IMR-90 (cell line): ENCODE measurements around the gene ADAMTS14. TPM values are rescaled to one million over a fixed set of nuclear protein-coding genes. Genes with fewer than 3 reads are reported as not detected.

Experiments used
- ATAC-seq: fragments of 200-7000 bp; cut with Tn5 transposase; 2 replicates; pipeline ENCODE4 v1.9.1; 2020; ENCODE audit warnings: low read depth, mild to moderate bottlenecking, moderate library complexity
- BruUV-seq: library from RNA; stranded (reverse); fragments of 400-500 nt; replicated peaks from 2 replicates; lab custom pipeline; 2021; lab: Mats Ljungman, UMichigan
- CTCF ChIA-PET: fragments of 300-600 bp; formaldehyde crosslinking; extraction: SDS; loops from one replicate; lab custom pipeline; 2021; ENCODE audit warnings: antibody characterized with exemption; lab: Yijun Ruan, JAX
- POLR2A ChIA-PET: fragments of 300-600 bp; sonication (Branson Sonifier 250); formaldehyde crosslinking; loops from one replicate; lab custom pipeline; 2022; ENCODE audit warnings: antibody characterized with exemption; ENCODE audit not compliant: unreplicated experiment; lab: Charles Lee
- DNase-seq: peaks from one replicate; pipeline ENCODE4 v3.0.0; 2013
- H2AFZ ChIP-seq: replicated peaks from 2 replicates; pipeline ENCODE3; 2013; ENCODE audit warnings: low read length, mild to moderate bottlenecking; ENCODE audit not compliant: poor library complexity
- H2AK5ac ChIP-seq: 2 replicates; pipeline ENCODE4 v1.6.1; 2013; ENCODE audit warnings: low read depth, low read length, inconsistent platforms
- H2AK9ac ChIP-seq: replicated peaks from 2 replicates; pipeline ENCODE3; 2013; ENCODE audit warnings: mild to moderate bottlenecking, low read depth, low read length, moderate library complexity; ENCODE audit not compliant: poor library complexity
- H2BK120ac ChIP-seq: 2 replicates; pipeline ENCODE4 v1.6.1; 2013; ENCODE audit warnings: low read depth, low read length, inconsistent platforms
- H2BK15ac ChIP-seq: 3 replicates; pipeline ENCODE4 v1.6.1; 2013; ENCODE audit warnings: low read depth, low read length, inconsistent platforms
- H2BK20ac ChIP-seq: 2 replicates; pipeline ENCODE4 v1.6.1; 2013; ENCODE audit warnings: low read depth, mild to moderate bottlenecking, inconsistent platforms, low read length, moderate library complexity
- H2BK5ac ChIP-seq: 2 replicates; pipeline ENCODE4 v1.6.1; 2013; ENCODE audit warnings: mild to moderate bottlenecking, low read depth, low read length, inconsistent platforms; ENCODE audit not compliant: poor library complexity, severe bottlenecking
- H3K14ac ChIP-seq: replicated peaks from 2 replicates; pipeline ENCODE4 v1.6.1; 2013; ENCODE audit warnings: low read depth, low read length, inconsistent platforms
- H3K18ac ChIP-seq: 2 replicates; pipeline ENCODE4 v1.6.1; 2013; ENCODE audit warnings: low read depth, low read length, control low read depth
- H3K23ac ChIP-seq: 2 replicates; pipeline ENCODE4 v1.6.1; 2013; ENCODE audit warnings: low read depth, low read length, inconsistent platforms
- H3K27ac ChIP-seq: 2 replicates; pipeline ENCODE4 v1.5.1; 2013; ENCODE audit warnings: mild to moderate bottlenecking, control low read depth, low read length; ENCODE audit not compliant: insufficient read depth
- H3K27me3 ChIP-seq: 2 replicates; pipeline ENCODE4 v1.6.1; 2013; ENCODE audit warnings: low read length; ENCODE audit not compliant: control insufficient read depth, insufficient read depth
- H3K36me3 ChIP-seq: 2 replicates; pipeline ENCODE4 v1.6.1; 2013; ENCODE audit warnings: low read length, mixed read lengths; ENCODE audit not compliant: control insufficient read depth, insufficient read depth
- H3K4ac ChIP-seq: 2 replicates; pipeline ENCODE4 v1.6.1; 2013; ENCODE audit warnings: low read depth, low read length, inconsistent platforms
- H3K4me1 ChIP-seq: 2 replicates; pipeline ENCODE4 v1.6.1; 2013; ENCODE audit warnings: low read length, mixed read lengths; ENCODE audit not compliant: control insufficient read depth, insufficient read depth
- H3K4me2 ChIP-seq: 2 replicates; pipeline ENCODE4 v1.6.1; 2013; ENCODE audit warnings: low read depth, mild to moderate bottlenecking, control low read depth, low read length, moderate library complexity
- H3K4me3 ChIP-seq: 2 replicates; pipeline ENCODE4 v1.5.1; 2013; ENCODE audit warnings: low read depth, mild to moderate bottlenecking, control low read depth, low read length, moderate library complexity; ENCODE audit not compliant: insufficient read depth
- H3K56ac ChIP-seq: 2 replicates; pipeline ENCODE4 v1.6.1; 2013; ENCODE audit warnings: low read length, inconsistent platforms; ENCODE audit not compliant: insufficient read depth; ENCODE audit errors: extremely low read depth
- H3K79me1 ChIP-seq, 2 experiments: 2 replicates each; pipeline ENCODE4 v1.6.1; 2013; ENCODE audit warnings: low read length in 2 of 2, inconsistent platforms in 1 of 2, low read depth in 1 of 2
- H3K9ac ChIP-seq: 2 replicates; pipeline ENCODE4 v1.6.1; 2013; ENCODE audit warnings: low read depth, low read length, control low read depth
- H3K9me1 ChIP-seq: 2 replicates; pipeline ENCODE4 v1.6.1; 2013; ENCODE audit warnings: low read length, inconsistent platforms; ENCODE audit not compliant: insufficient read depth
- H3K9me3 ChIP-seq: 2 replicates; pipeline ENCODE4 v1.6.1; 2013; ENCODE audit warnings: low read length; ENCODE audit not compliant: control insufficient read depth, insufficient read depth
- H4K20me1 ChIP-seq: 2 replicates; pipeline ENCODE4 v1.6.1; 2013; ENCODE audit warnings: low read length, inconsistent platforms; ENCODE audit not compliant: insufficient read depth
- H4K5ac ChIP-seq: 2 replicates; pipeline ENCODE4 v1.6.1; 2013; ENCODE audit warnings: mild to moderate bottlenecking, low read depth, low read length, control low read depth
- H4K8ac ChIP-seq, 2 experiments: 2 replicates each; pipeline ENCODE4 v1.6.1; 2013; ENCODE audit warnings: low read depth in 2 of 2, low read length in 2 of 2, control low read depth in 1 of 2, inconsistent platforms in 1 of 2
- H4K91ac ChIP-seq: 2 replicates; pipeline ENCODE4 v1.6.1; 2013; ENCODE audit warnings: low read depth, low read length, inconsistent platforms; ENCODE audit not compliant: insufficient read depth
- BHLHE40 ChIP-seq: fragments of 150-350 bp; IDR thresholded peaks from 2 replicates; pipeline ENCODE4 v1.6.1; 2016; ENCODE audit warnings: mild to moderate bottlenecking, low read depth, low read length
- CEBPB ChIP-seq: IDR thresholded peaks from 2 replicates; pipeline ENCODE4 v1.6.1; 2012; ENCODE audit warnings: low read depth, low read length, improper control_type of control experiment
- CHD1 ChIP-seq: IDR thresholded peaks from 2 replicates; pipeline ENCODE4 v1.6.1; 2012; ENCODE audit warnings: low read depth, low read length, improper control_type of control experiment
- MAFK ChIP-seq: IDR thresholded peaks from 2 replicates; pipeline ENCODE4 v1.6.1; 2012; ENCODE audit warnings: low read depth, low read length, improper control_type of control experiment
- MAZ ChIP-seq: IDR thresholded peaks from 2 replicates; pipeline ENCODE4 v1.6.1; 2012; ENCODE audit warnings: low read depth, mild to moderate bottlenecking, low read length, improper control_type of control experiment, moderate library complexity, borderline replicate concordance
- MXI1 ChIP-seq: IDR thresholded peaks from 2 replicates; pipeline ENCODE4 v1.6.1; 2012; ENCODE audit warnings: low read depth, mild to moderate bottlenecking, low read length, moderate library complexity, borderline replicate concordance
- NFE2L2 ChIP-seq: fragments of 150-350 bp; IDR thresholded peaks from 2 replicates; pipeline ENCODE4 v1.6.1; 2016; ENCODE audit warnings: low read depth, mild to moderate bottlenecking, low read length
- POLR2A ChIP-seq: IDR thresholded peaks from 2 replicates; pipeline ENCODE4 v1.6.1; 2012; ENCODE audit warnings: mild to moderate bottlenecking, low read depth, low read length
- RAD21 ChIP-seq: IDR thresholded peaks from 2 replicates; pipeline ENCODE4 v1.6.1; 2012; ENCODE audit warnings: low read length, improper control_type of control experiment
- RCOR1 ChIP-seq: IDR thresholded peaks from 2 replicates; pipeline ENCODE4 v1.6.1; 2012; ENCODE audit warnings: mild to moderate bottlenecking, low read length, improper control_type of control experiment; ENCODE audit not compliant: insufficient replicate concordance
- RFX5 ChIP-seq: IDR thresholded peaks from 2 replicates; pipeline ENCODE4 v1.8.0; 2012; ENCODE audit warnings: low read depth, mild to moderate bottlenecking, low read length, moderate library complexity
- SMC3 ChIP-seq: fragments of 150-350 bp; IDR thresholded peaks from 2 replicates; pipeline ENCODE4 v1.6.1; 2016; ENCODE audit warnings: low read depth, mild to moderate bottlenecking, antibody characterized with exemption, low read length, moderate library complexity
- WGBS, 2 experiments: methylation state at CpG; one replicate each; pipeline versions ENCODE4 v1.1.5 to v1.1.7; 2013; ENCODE audit warnings: missing lambda C conversion rate in 2 of 2; ENCODE audit not compliant: insufficient read length in 1 of 2; ENCODE audit errors: extremely low coverage in 2 of 2; 5-methylcytosine and 5-hydroxymethylcytosine counted together
- dilution Hi-C: fragments of 300-500 bp; cut with HindIII; formaldehyde crosslinking; loops from one replicate; pipeline ENCODE4 v1.14.3; 2018; ENCODE audit warnings: low sequenced_read_pairs; ENCODE audit not compliant: unreplicated experiment
- in situ Hi-C: fragments of 300-500 bp; cut with MboI; formaldehyde crosslinking; loops from 3 replicates; pipeline ENCODE4 v1.14.3; 2019; ENCODE audit warnings: low sequenced_read_pairs, inconsistent platforms, mixed read lengths
- intact Hi-C: fragments of 100-400 bp; cut with micrococcal nuclease; formaldehyde crosslinking; loops from 2 replicates; pipeline ENCODE4 v1.10.0; 2022
- polyA plus RNA-seq, 3 experiments: library from polyadenylated mRNA; depleted of rRNA; stranded (reverse); fragments of >200 nt; gene quantifications; 2 replicates each; pipeline ENCODE4 v1.2.3, GENCODE V29; 2012; ENCODE audit warnings: low replicate concordance in 1 of 3
- total RNA-seq: library from RNA; depleted of rRNA; stranded (reverse); fragments of >200 nt; gene quantifications from 2 replicates; pipeline ENCODE4 v1.2.3, GENCODE V29; 2012
- TF ChIP-seq, protein P1 (sequence below): conservative IDR thresholded peaks from 2 replicates; pipeline ENCODE4 v1.5.1; 2012; ENCODE audit warnings: mild to moderate bottlenecking, low read depth, low read length, improper control_type of control experiment
- TF ChIP-seq, protein P2 (sequence below): fragments of 150-350 bp; IDR thresholded peaks from 2 replicates; pipeline ENCODE4 v1.6.1; 2017; ENCODE audit warnings: mild to moderate bottlenecking, antibody characterized with exemption, low read length, low read depth
- TF ChIP-seq, protein P3 (sequence below): fragments of 150-350 bp; IDR thresholded peaks from 2 replicates; pipeline ENCODE4 v1.6.1; 2016; ENCODE audit warnings: low read depth, mild to moderate bottlenecking, low read length, moderate library complexity, borderline replicate concordance

The ADAMTS14 gene
- total and polyA plus RNA-seq, 2 of the 4 experiments (the other 2 are of a cell fraction), result under 0.01 to 0.31 TPM

DNA sequence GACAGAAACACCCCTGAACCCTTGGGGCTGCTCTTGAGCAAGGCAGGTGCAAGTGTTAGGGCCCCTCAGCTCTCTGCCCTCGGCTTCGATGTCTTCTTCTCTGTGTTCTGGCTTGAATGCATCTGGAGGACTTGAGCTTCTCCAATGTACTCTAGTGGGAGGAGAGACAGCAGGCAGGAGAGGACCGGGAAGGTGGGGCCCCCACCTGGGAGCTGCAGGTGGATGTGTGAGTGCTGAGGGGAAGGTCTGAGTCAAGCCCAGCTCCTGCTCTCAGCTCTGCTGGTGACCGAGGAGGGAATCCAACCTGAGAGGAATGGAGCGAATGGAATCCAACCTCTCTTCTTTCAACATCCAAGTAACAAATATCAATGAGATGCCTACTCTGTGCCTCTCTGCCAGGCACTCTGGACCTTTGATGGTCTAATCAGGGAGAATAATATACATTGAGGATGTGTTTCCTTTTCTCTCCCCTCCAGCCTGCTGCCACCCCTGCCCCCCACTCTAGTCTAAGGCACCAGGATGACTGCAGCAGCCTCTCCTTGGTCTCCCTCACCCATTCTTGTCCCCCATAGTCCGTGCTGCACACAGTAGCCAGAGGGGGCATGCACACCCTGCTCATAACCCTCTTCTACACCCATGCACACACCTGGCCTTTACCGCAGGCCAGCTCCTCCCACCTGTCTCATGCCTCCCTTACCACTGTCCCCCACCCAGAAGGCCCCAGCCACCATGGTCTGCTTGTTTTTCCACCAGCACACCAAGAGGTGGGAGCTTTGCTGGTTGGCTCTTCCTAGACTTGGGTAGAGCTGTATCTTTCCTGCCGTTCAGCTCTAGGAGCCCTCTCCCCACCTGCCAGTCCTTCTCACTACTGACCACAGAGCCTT is 99.2 kb downstream of the ADAMTS14 start:
- intact Hi-C loops, result no loop called here
- H3K9ac ChIP-seq, result no peak overlapping the region

More for the DNA sequence above, 99.2 kb downstream of the ADAMTS14 start:
- Histone ChIP-seq H3K9me1 (no peaks in the 10 kb centered on the region), H3K36me3 (no peaks in the 10 kb centered on the region), H4K5ac (no peak overlapping the region), H3K4me1 (no peaks in the 10 kb centered on the region), H4K8ac (no peak overlapping the region), H3K79me1 (no peaks in the 10 kb centered on the region), H3K27ac (no peak overlapping the region), H2AFZ (no peak overlapping the region), H3K23ac (no peak overlapping the region), H2AK5ac (no peak overlapping the region), H3K4me2 (no peak overlapping the region), H2BK120ac (no peak overlapping the region), H2BK5ac (no peak overlapping the region), H3K4ac (no peak overlapping the region), H4K91ac (no peak overlapping the region), H2BK20ac (no peak overlapping the region), H3K18ac (no peak overlapping the region), H2BK15ac (no peak overlapping the region), H3K14ac (no peak overlapping the region), H3K27me3 (peaks cover 31% of the 10 kb centered on the region), H3K56ac (no peak overlapping the region), H4K20me1 (no peaks in the 10 kb centered on the region), H3K9me3 (no peaks in the 10 kb centered on the region), H3K4me3 (no peak overlapping the region), H2AK9ac (no peak overlapping the region)
- 30% methylated on average over 3 of the region's 8 CpGs; no CpG with 5 or more reads in 1 of the 2 experiments for WGBS, 2 experiments
- POLR2A ChIA-PET, result no interaction called here
- in situ Hi-C loops (no loop called here), dilution Hi-C loops (no loop called here)
- no TSS peak for BruUV-seq
- DNase-seq (no peak), ATAC-seq (no peak)
- CTCF ChIA-PET, result no interaction called here
- TF ChIP-seq RFX5 (no peak), POLR2A (no peak), RAD21 (no peak), NFE2L2 (no peak), BHLHE40 (no peak), CHD1 (no peak), MXI1 (no peak), MAFK (no peak), SMC3 (no peak), CEBPB (no peak), RCOR1 (no peak), MAZ (no peak)
- TF ChIP-seq, protein P1, sequence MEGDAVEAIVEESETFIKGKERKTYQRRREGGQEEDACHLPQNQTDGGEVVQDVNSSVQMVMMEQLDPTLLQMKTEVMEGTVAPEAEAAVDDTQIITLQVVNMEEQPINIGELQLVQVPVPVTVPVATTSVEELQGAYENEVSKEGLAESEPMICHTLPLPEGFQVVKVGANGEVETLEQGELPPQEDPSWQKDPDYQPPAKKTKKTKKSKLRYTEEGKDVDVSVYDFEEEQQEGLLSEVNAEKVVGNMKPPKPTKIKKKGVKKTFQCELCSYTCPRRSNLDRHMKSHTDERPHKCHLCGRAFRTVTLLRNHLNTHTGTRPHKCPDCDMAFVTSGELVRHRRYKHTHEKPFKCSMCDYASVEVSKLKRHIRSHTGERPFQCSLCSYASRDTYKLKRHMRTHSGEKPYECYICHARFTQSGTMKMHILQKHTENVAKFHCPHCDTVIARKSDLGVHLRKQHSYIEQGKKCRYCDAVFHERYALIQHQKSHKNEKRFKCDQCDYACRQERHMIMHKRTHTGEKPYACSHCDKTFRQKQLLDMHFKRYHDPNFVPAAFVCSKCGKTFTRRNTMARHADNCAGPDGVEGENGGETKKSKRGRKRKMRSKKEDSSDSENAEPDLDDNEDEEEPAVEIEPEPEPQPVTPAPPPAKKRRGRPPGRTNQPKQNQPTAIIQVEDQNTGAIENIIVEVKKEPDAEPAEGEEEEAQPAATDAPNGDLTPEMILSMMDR, result no peak
- TF ChIP-seq, protein P2, sequence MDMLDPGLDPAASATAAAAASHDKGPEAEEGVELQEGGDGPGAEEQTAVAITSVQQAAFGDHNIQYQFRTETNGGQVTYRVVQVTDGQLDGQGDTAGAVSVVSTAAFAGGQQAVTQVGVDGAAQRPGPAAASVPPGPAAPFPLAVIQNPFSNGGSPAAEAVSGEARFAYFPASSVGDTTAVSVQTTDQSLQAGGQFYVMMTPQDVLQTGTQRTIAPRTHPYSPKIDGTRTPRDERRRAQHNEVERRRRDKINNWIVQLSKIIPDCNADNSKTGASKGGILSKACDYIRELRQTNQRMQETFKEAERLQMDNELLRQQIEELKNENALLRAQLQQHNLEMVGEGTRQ, result no peak
- TF ChIP-seq, protein P3, sequence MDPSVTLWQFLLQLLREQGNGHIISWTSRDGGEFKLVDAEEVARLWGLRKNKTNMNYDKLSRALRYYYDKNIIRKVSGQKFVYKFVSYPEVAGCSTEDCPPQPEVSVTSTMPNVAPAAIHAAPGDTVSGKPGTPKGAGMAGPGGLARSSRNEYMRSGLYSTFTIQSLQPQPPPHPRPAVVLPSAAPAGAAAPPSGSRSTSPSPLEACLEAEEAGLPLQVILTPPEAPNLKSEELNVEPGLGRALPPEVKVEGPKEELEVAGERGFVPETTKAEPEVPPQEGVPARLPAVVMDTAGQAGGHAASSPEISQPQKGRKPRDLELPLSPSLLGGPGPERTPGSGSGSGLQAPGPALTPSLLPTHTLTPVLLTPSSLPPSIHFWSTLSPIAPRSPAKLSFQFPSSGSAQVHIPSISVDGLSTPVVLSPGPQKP, result no peak
